ENCODE data around the gene GAS6. TPM values are rescaled to one million over a fixed set of nuclear protein-coding genes. Genes with fewer than 3 reads are reported as not detected.

The GAS6 gene
- total and polyA plus RNA-seq, 2 donors (not counting 3 experiments of a cell fraction or from before 2014, with no cell fraction given), result 69.2 to 109 TPM

GRCh38 chr13:113791761-113792160, 72.1 kb downstream of the GAS6 start:
- DNase-seq (ENCODE audit: low read depth, low spot score), result no peak
- intact Hi-C loops (cut with micrococcal nuclease) (no loop called here), dilution Hi-C loops (cut with MboI; ENCODE audit: extremely low pct_ligation_motif_present, low sequenced_read_pairs) (no loop called here)
- Histone ChIP-seq H3K4me2 (ENCODE audit: insufficient read depth, low read length) (no peak overlapping the region), H3K9me1 (replicated peaks; ENCODE audit: control insufficient read depth, extremely low read depth, insufficient read depth, low read length) (no peaks in the 10 kb centered on the region), H3K27ac (ENCODE audit: insufficient read depth, low read depth, low read length) (no peak overlapping the region), H2AFZ (ENCODE audit: low read depth, low read length) (no peak overlapping the region), H3K4me1 (ENCODE audit: control insufficient read depth, extremely low read depth, insufficient read depth, low read length) (no peaks in the 10 kb centered on the region), H3K4me3 (replicated peaks in 1 of 3; ENCODE audit: insufficient read depth in 1 of 3, low read depth in 1 of 3, low read length in 3 of 3) (no peak overlapping the region), H3K27me3 (ENCODE audit: control insufficient read depth in 2 of 2, insufficient read depth in 2 of 2, low read length in 2 of 2) (no peaks in the 10 kb centered on the region), H3K9ac (replicated peaks; ENCODE audit: extremely low read depth, insufficient read depth, low read length) (no peak overlapping the region), H3K79me2 (ENCODE audit: control insufficient read depth, insufficient read depth, low read length) (no peaks in the 10 kb centered on the region), H3K36me3 (ENCODE audit: control insufficient read depth in 2 of 2, extremely low read depth in 1 of 2, insufficient read depth in 2 of 2, low read length in 2 of 2) (peaks cover 0 to 42% of the 10 kb centered on the region in 2 experiments), H3K9me3 (replicated peaks; ENCODE audit: control insufficient read depth, insufficient read depth, low read length) (no peaks in the 10 kb centered on the region), H4K20me1 (replicated peaks; ENCODE audit: control insufficient read depth, extremely low read depth, insufficient read depth, low read length) (no peaks in the 10 kb centered on the region)
- no TSS peak for BruUV-seq (replicated peaks)
- no peak for FAIRE-seq
- ChIA-PET POLR2A (no interaction called here), CTCF (no interaction called here)
- TF ChIP-seq POLR2AphosphoS5 (IDR thresholded peaks at IDR 0.05; ENCODE audit: insufficient read depth, low read depth, low read length) (no peak), FOS (IDR thresholded peaks at IDR 0.05; ENCODE audit: borderline replicate concordance, insufficient read depth, low read length) (no peak), MYC (IDR thresholded peaks at IDR 0.05; ENCODE audit: low read depth, low read length) (no peak), POLR2A (IDR thresholded peaks at IDR 0.05; ENCODE audit: low read depth, low read length) (no peak), GATA2 (IDR thresholded peaks at IDR 0.05; ENCODE audit: insufficient read depth, insufficient read length, low read depth, low read length) (no peak), JUN (IDR thresholded peaks at IDR 0.05; ENCODE audit: borderline replicate concordance, insufficient read depth, insufficient read length, low read depth) (no peak), CTCF (IDR thresholded peaks at IDR 0.05; ENCODE audit: extremely low read depth in 1 of 2, insufficient read depth in 1 of 2, low read depth in 1 of 2, low read length in 2 of 2) (no peak), MAX (IDR thresholded peaks at IDR 0.05; ENCODE audit: insufficient read depth, insufficient read length) (no peak), EZH2 (IDR thresholded peaks at IDR 0.05; ENCODE audit: borderline replicate concordance, low read depth, low read length, severe bottlenecking) (no peak)

All from endothelial cell of umbilical vein (primary cell).